IMR-90 (cell line): ENCODE data around the gene PVALEF. TPM values are rescaled to one million over a fixed set of nuclear protein-coding genes. Genes with fewer than 3 reads are reported as not detected.

ENCODE experiments used
- ATAC-seq: fragments of 200-7000 bp; cut with Tn5 transposase; 2 replicates; pipeline ENCODE4 v1.9.1; 2020; ENCODE audit warnings: low read depth, mild to moderate bottlenecking, moderate library complexity
- BruUV-seq: library from RNA; stranded (reverse); fragments of 400-500 nt; replicated peaks from 2 replicates; lab custom pipeline; 2021; lab: Mats Ljungman, UMichigan
- CTCF ChIA-PET: fragments of 300-600 bp; formaldehyde crosslinking; extraction: SDS; loops from one replicate; lab custom pipeline; 2021; ENCODE audit warnings: antibody characterized with exemption; lab: Yijun Ruan, JAX
- POLR2A ChIA-PET: fragments of 300-600 bp; sonication (Branson Sonifier 250); formaldehyde crosslinking; loops from one replicate; lab custom pipeline; 2022; ENCODE audit warnings: antibody characterized with exemption; ENCODE audit not compliant: unreplicated experiment; lab: Charles Lee
- DNase-seq: peaks from one replicate; pipeline ENCODE4 v3.0.0; 2013
- H2AFZ ChIP-seq: replicated peaks from 2 replicates; pipeline ENCODE3; 2013; ENCODE audit warnings: low read length, mild to moderate bottlenecking; ENCODE audit not compliant: poor library complexity
- H2AK5ac ChIP-seq: 2 replicates; pipeline ENCODE4 v1.6.1; 2013; ENCODE audit warnings: low read depth, low read length, inconsistent platforms
- H2AK9ac ChIP-seq: replicated peaks from 2 replicates; pipeline ENCODE3; 2013; ENCODE audit warnings: mild to moderate bottlenecking, low read depth, low read length, moderate library complexity; ENCODE audit not compliant: poor library complexity
- H2BK120ac ChIP-seq: 2 replicates; pipeline ENCODE4 v1.6.1; 2013; ENCODE audit warnings: low read depth, low read length, inconsistent platforms
- H2BK15ac ChIP-seq: 3 replicates; pipeline ENCODE4 v1.6.1; 2013; ENCODE audit warnings: low read depth, low read length, inconsistent platforms
- H2BK20ac ChIP-seq: 2 replicates; pipeline ENCODE4 v1.6.1; 2013; ENCODE audit warnings: low read depth, mild to moderate bottlenecking, inconsistent platforms, low read length, moderate library complexity
- H2BK5ac ChIP-seq: 2 replicates; pipeline ENCODE4 v1.6.1; 2013; ENCODE audit warnings: mild to moderate bottlenecking, low read depth, low read length, inconsistent platforms; ENCODE audit not compliant: poor library complexity, severe bottlenecking
- H3K14ac ChIP-seq: replicated peaks from 2 replicates; pipeline ENCODE4 v1.6.1; 2013; ENCODE audit warnings: low read depth, low read length, inconsistent platforms
- H3K18ac ChIP-seq: 2 replicates; pipeline ENCODE4 v1.6.1; 2013; ENCODE audit warnings: low read depth, low read length, control low read depth
- H3K23ac ChIP-seq: 2 replicates; pipeline ENCODE4 v1.6.1; 2013; ENCODE audit warnings: low read depth, low read length, inconsistent platforms
- H3K27ac ChIP-seq: 2 replicates; pipeline ENCODE4 v1.5.1; 2013; ENCODE audit warnings: mild to moderate bottlenecking, control low read depth, low read length; ENCODE audit not compliant: insufficient read depth
- H3K27me3 ChIP-seq: 2 replicates; pipeline ENCODE4 v1.6.1; 2013; ENCODE audit warnings: low read length; ENCODE audit not compliant: control insufficient read depth, insufficient read depth
- H3K36me3 ChIP-seq: 2 replicates; pipeline ENCODE4 v1.6.1; 2013; ENCODE audit warnings: low read length, mixed read lengths; ENCODE audit not compliant: control insufficient read depth, insufficient read depth
- H3K4ac ChIP-seq: 2 replicates; pipeline ENCODE4 v1.6.1; 2013; ENCODE audit warnings: low read depth, low read length, inconsistent platforms
- H3K4me1 ChIP-seq: 2 replicates; pipeline ENCODE4 v1.6.1; 2013; ENCODE audit warnings: low read length, mixed read lengths; ENCODE audit not compliant: control insufficient read depth, insufficient read depth
- H3K4me2 ChIP-seq: 2 replicates; pipeline ENCODE4 v1.6.1; 2013; ENCODE audit warnings: low read depth, mild to moderate bottlenecking, control low read depth, low read length, moderate library complexity
- H3K4me3 ChIP-seq: 2 replicates; pipeline ENCODE4 v1.5.1; 2013; ENCODE audit warnings: low read depth, mild to moderate bottlenecking, control low read depth, low read length, moderate library complexity; ENCODE audit not compliant: insufficient read depth
- H3K56ac ChIP-seq: 2 replicates; pipeline ENCODE4 v1.6.1; 2013; ENCODE audit warnings: low read length, inconsistent platforms; ENCODE audit not compliant: insufficient read depth; ENCODE audit errors: extremely low read depth
- H3K79me1 ChIP-seq, 2 experiments: 2 replicates each; pipeline ENCODE4 v1.6.1; 2013; ENCODE audit warnings: low read length in 2 of 2, inconsistent platforms in 1 of 2, low read depth in 1 of 2
- H3K9ac ChIP-seq: 2 replicates; pipeline ENCODE4 v1.6.1; 2013; ENCODE audit warnings: low read depth, low read length, control low read depth
- H3K9me1 ChIP-seq: 2 replicates; pipeline ENCODE4 v1.6.1; 2013; ENCODE audit warnings: low read length, inconsistent platforms; ENCODE audit not compliant: insufficient read depth
- H3K9me3 ChIP-seq: 2 replicates; pipeline ENCODE4 v1.6.1; 2013; ENCODE audit warnings: low read length; ENCODE audit not compliant: control insufficient read depth, insufficient read depth
- H4K20me1 ChIP-seq: 2 replicates; pipeline ENCODE4 v1.6.1; 2013; ENCODE audit warnings: low read length, inconsistent platforms; ENCODE audit not compliant: insufficient read depth
- H4K5ac ChIP-seq: 2 replicates; pipeline ENCODE4 v1.6.1; 2013; ENCODE audit warnings: mild to moderate bottlenecking, low read depth, low read length, control low read depth
- H4K8ac ChIP-seq, 2 experiments: 2 replicates each; pipeline ENCODE4 v1.6.1; 2013; ENCODE audit warnings: low read depth in 2 of 2, low read length in 2 of 2, control low read depth in 1 of 2, inconsistent platforms in 1 of 2
- H4K91ac ChIP-seq: 2 replicates; pipeline ENCODE4 v1.6.1; 2013; ENCODE audit warnings: low read depth, low read length, inconsistent platforms; ENCODE audit not compliant: insufficient read depth
- CHD1 ChIP-seq: IDR thresholded peaks from 2 replicates; pipeline ENCODE4 v1.6.1; 2012; ENCODE audit warnings: low read depth, low read length, improper control_type of control experiment
- CTCF ChIP-seq: conservative IDR thresholded peaks from 2 replicates; pipeline ENCODE4 v1.5.1; 2012; ENCODE audit warnings: mild to moderate bottlenecking, low read depth, low read length, improper control_type of control experiment
- NFE2L2 ChIP-seq: fragments of 150-350 bp; IDR thresholded peaks from 2 replicates; pipeline ENCODE4 v1.6.1; 2016; ENCODE audit warnings: low read depth, mild to moderate bottlenecking, low read length
- WGBS, 2 experiments: methylation state at CpG; one replicate each; pipeline versions ENCODE4 v1.1.5 to v1.1.7; 2013; ENCODE audit warnings: missing lambda C conversion rate in 2 of 2; ENCODE audit not compliant: insufficient read length in 1 of 2; ENCODE audit errors: extremely low coverage in 2 of 2; 5-methylcytosine and 5-hydroxymethylcytosine counted together
- dilution Hi-C: fragments of 300-500 bp; cut with HindIII; formaldehyde crosslinking; loops from one replicate; pipeline ENCODE4 v1.14.3; 2018; ENCODE audit warnings: low sequenced_read_pairs; ENCODE audit not compliant: unreplicated experiment
- in situ Hi-C: fragments of 300-500 bp; cut with MboI; formaldehyde crosslinking; loops from 3 replicates; pipeline ENCODE4 v1.14.3; 2019; ENCODE audit warnings: low sequenced_read_pairs, inconsistent platforms, mixed read lengths
- intact Hi-C: fragments of 100-400 bp; cut with micrococcal nuclease; formaldehyde crosslinking; loops from 2 replicates; pipeline ENCODE4 v1.10.0; 2022
- polyA plus RNA-seq, 3 experiments: library from polyadenylated mRNA; depleted of rRNA; stranded (reverse); fragments of >200 nt; gene quantifications; 2 replicates each; pipeline ENCODE4 v1.2.3, GENCODE V29; 2012; ENCODE audit warnings: low replicate concordance in 1 of 3
- total RNA-seq: library from RNA; depleted of rRNA; stranded (reverse); fragments of >200 nt; gene quantifications from 2 replicates; pipeline ENCODE4 v1.2.3, GENCODE V29; 2012

The PVALEF gene
- total and polyA plus RNA-seq, 2 of the 4 experiments (the other 2 are of a cell fraction) = not detected

- no peak for TF ChIP-seq NFE2L2
Observed at GRCh38 chr17:81126281-81127132, 38.8 kb upstream of the PVALEF start (continued).

GRCh38 chr17:81127133-81127455 is 38.2 kb upstream of the PVALEF start:
- H3K27me3 ChIP-seq = peaks cover 35% of the 10 kb centered on the region
- no peak overlapping the region for H2BK15ac ChIP-seq
- H2BK5ac ChIP-seq = no peak overlapping the region
- H3K9ac ChIP-seq = no peak overlapping the region
- H2AK5ac ChIP-seq = no peak overlapping the region
- ChIA-PET CTCF (no interaction called here), POLR2A (no interaction called here)
- H4K5ac ChIP-seq = no peak overlapping the region
- TF ChIP-seq CTCF (no peak), CHD1 (no peak), NFE2L2 (no peak)
- H3K36me3 ChIP-seq = no peaks in the 10 kb centered on the region
- dilution Hi-C loops = no loop called here
- no peak overlapping the region for H3K56ac ChIP-seq
- H3K4me1 ChIP-seq = no peaks in the 10 kb centered on the region
- intact Hi-C loops = no loop called here
- no peak overlapping the region for H2BK20ac ChIP-seq
- no peaks in the 10 kb centered on the region for H4K20me1 ChIP-seq
- H3K79me1 ChIP-seq = no peaks in the 10 kb centered on the region
- no peak overlapping the region for H3K4me3 ChIP-seq
- BruUV-seq = no TSS peak
- no peak overlapping the region for H3K23ac ChIP-seq
- no peak overlapping the region for H3K4ac ChIP-seq
- H3K14ac ChIP-seq = no peak overlapping the region
- H4K91ac ChIP-seq = no peak overlapping the region
- no peak overlapping the region for H3K27ac ChIP-seq
- H3K18ac ChIP-seq = no peak overlapping the region
- in situ Hi-C loops = no loop called here
- no peak overlapping the region for H3K4me2 ChIP-seq
- no peak overlapping the region for H2BK120ac ChIP-seq
- no peaks in the 10 kb centered on the region for H3K9me3 ChIP-seq
- no peak overlapping the region for H2AFZ ChIP-seq
- no peak overlapping the region for H4K8ac ChIP-seq
- no peak for ATAC-seq
- no peak for DNase-seq
- H3K9me1 ChIP-seq = no peaks in the 10 kb centered on the region
- no peak overlapping the region for H2AK9ac ChIP-seq
- no CpG with 5 or more reads among the region's 5 CpGs for WGBS, 2 experiments
